Coronary artery (tissue), 2 donors: Measurements from ENCODE around the gene DCAF6.

Source experiments
- DNase-seq: peaks from one replicate; pipeline ENCODE4 v3.0.0-alpha.2; 2017; ENCODE audit warnings: low spot score
- H3K27ac ChIP-seq, 2 donors: fragments of 200-600 bp; sonication (generic); one replicate each; pipeline ENCODE4 v1.5.1; 2016 to 2019
- H3K4me3 ChIP-seq: fragments of 200-600 bp; sonication (generic); 2 replicates; pipeline ENCODE4 v1.5.1; 2016; ENCODE audit warnings: mild to moderate bottlenecking, moderate library complexity
- CTCF ChIP-seq: fragments of 200-600 bp; sonication (generic); IDR thresholded peaks from one replicate; pipeline ENCODE4 v1.5.1; 2019; ENCODE audit warnings: antibody characterized with exemption

DCAF6 gene

GRCh38 chr1:167981933-167982332, 45.5 kb downstream of the DCAF6 start:
- TF ChIP-seq CTCF = no peak
- H3K4me3 ChIP-seq = no peak overlapping the region
- DNase-seq = no peak
- H3K27ac ChIP-seq = no peak overlapping the region

GRCh38 chr1:167983797-167984420, 47.4 kb downstream of the DCAF6 start:
- no peak for DNase-seq
- no peak for TF ChIP-seq CTCF
- Histone ChIP-seq H3K27ac (no peak overlapping the region), H3K4me3 (no peak overlapping the region)

- no peak for DNase-seq
- no peak overlapping the region for H3K4me3 ChIP-seq
- H3K27ac ChIP-seq = no peak overlapping the region
- no peak for TF ChIP-seq CTCF
Measured at GRCh38 chr1:167984886-167985489, 48.5 kb downstream of the DCAF6 start.

GRCh38 chr1:167987174-167987573, 50.7 kb downstream of the DCAF6 start:
- DNase-seq = no peak
- no peak for TF ChIP-seq CTCF
- no peak overlapping the region for H3K4me3 ChIP-seq
- no peak overlapping the region for H3K27ac ChIP-seq

- no peak for TF ChIP-seq CTCF
- no peak for DNase-seq
- Histone ChIP-seq H3K27ac (no peak overlapping the region), H3K4me3 (no peak overlapping the region)
Measured at GRCh38 chr1:167991546-167991945, 55.1 kb downstream of the DCAF6 start.

GRCh38 chr1:167993720-167994119, 57.2 kb downstream of the DCAF6 start:
- Histone ChIP-seq H3K27ac (no peak overlapping the region), H3K4me3 (no peak overlapping the region)
- TF ChIP-seq CTCF = no peak
- DNase-seq = no peak

GRCh38 chr1:167994560-167994959, 58.1 kb downstream of the DCAF6 start:
- no peak for DNase-seq
- Histone ChIP-seq H3K27ac (no peak overlapping the region), H3K4me3 (no peak overlapping the region)
- no peak for TF ChIP-seq CTCF
